ENCODE measurements around the gene GPR142. TPM values are rescaled to one million over a fixed set of nuclear protein-coding genes. Genes with fewer than 3 reads are reported as not detected.

The GPR142 gene
- 0.25 TPM for polyA plus RNA-seq (ENCODE audit: insufficient read length)
- long read RNA-seq, donor 1: 0 reads
- long read RNA-seq, donor 2: 0 reads
- long read RNA-seq, donor 3: 0 reads
- long read RNA-seq, donor 4: 0 reads
- long read RNA-seq, donor 5: 0 reads
- long read RNA-seq, donor 6: 0 reads
- long read RNA-seq, donor 7: 0 reads
- long read RNA-seq, donor 8: 0 reads

- DNase-seq: no peak
Observed at GRCh38 chr17:74367206-74367605, at the start of gene GPR142. GPR142 (plus strand) TSS chr17:74367506; CDS start chr17:74369541, 2,035 bp downstream.

- DNase-seq: no peak
Observed at GRCh38 chr17:74318391-74318790, 48.9 kb upstream of the GPR142 start.

- no peak for DNase-seq
Observed at GRCh38 chr17:74324521-74324920, 42.8 kb upstream of the GPR142 start.

GRCh38 chr17:74325376-74325742 lies 41.9 kb upstream of the GPR142 start:
- DNase-seq: no peak

GRCh38 chr17:74325743-74326379 lies 41.4 kb upstream of the GPR142 start, which contains the start of gene KIF19:
KIF19 (plus strand) TSS chr17:74326226; CDS start chr17:74326350, 124 bp downstream.
- DNase-seq: peak; percentile 46

GRCh38 chr17:74326506-74326905 lies 40.8 kb upstream of the GPR142 start:
- no peak for DNase-seq

GRCh38 chr17:74328487-74328886 lies 38.8 kb upstream of the GPR142 start:
- no peak for DNase-seq

- DNase-seq: no peak
Observed at GRCh38 chr17:74329378-74329777, 37.9 kb upstream of the GPR142 start.

- no peak for DNase-seq
Observed at GRCh38 chr17:74330446-74330845, 36.9 kb upstream of the GPR142 start.

GRCh38 chr17:74332017-74332650 lies 35.2 kb upstream of the GPR142 start:
- DNase-seq: no peak

- no peak for DNase-seq
Observed at GRCh38 chr17:74332763-74333283, 34.5 kb upstream of the GPR142 start.

GRCh38 chr17:74334393-74335039 lies 32.8 kb upstream of the GPR142 start:
- no peak for DNase-seq

- no peak for DNase-seq
Observed at GRCh38 chr17:74335529-74336062, 31.7 kb upstream of the GPR142 start.

- no peak for DNase-seq
Observed at GRCh38 chr17:74336307-74336706, 31.0 kb upstream of the GPR142 start.

GRCh38 chr17:74337834-74338500 lies 29.3 kb upstream of the GPR142 start:
- DNase-seq: no peak

- DNase-seq: no peak
Observed at GRCh38 chr17:74339537-74340195, 27.6 kb upstream of the GPR142 start.

- no peak for DNase-seq
Observed at GRCh38 chr17:74340470-74341023, 26.8 kb upstream of the GPR142 start.

GRCh38 chr17:74342224-74342623 lies 25.1 kb upstream of the GPR142 start:
- DNase-seq: no peak

- DNase-seq: no peak
Observed at GRCh38 chr17:74343121-74343520, 24.2 kb upstream of the GPR142 start.

GRCh38 chr17:74343526-74344284 lies 23.6 kb upstream of the GPR142 start:
- DNase-seq: no peak

Data from left kidney (tissue), 8 donors.